Measurements from ENCODE around the gene SLC4A8. TPM values are rescaled to one million over a fixed set of nuclear protein-coding genes. Genes with fewer than 3 reads are reported as not detected.

SLC4A8 gene
- total RNA-seq, 1 donor from 2014 or later = 1.0 TPM

DNA sequence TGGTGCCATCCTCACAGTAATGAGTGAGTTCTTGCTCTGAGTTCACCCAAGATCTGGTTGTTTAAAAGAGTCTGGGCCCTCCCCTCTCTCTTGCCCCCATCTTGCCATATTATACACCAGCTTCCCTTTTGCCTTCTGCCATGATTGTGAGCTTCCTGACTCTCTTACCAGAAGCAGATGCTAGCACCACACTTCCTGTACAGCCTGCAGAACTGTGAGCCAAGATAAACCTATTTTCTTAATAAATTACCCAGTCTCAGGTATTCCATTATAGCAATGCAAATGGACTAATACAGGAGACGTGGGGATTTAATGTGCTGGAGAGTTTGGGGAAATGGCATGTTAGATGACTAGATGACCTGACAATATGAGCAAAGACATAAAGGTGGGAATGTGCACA lies 12.8 kb downstream of the SLC4A8 start:
- Histone ChIP-seq H3K27me3 (ENCODE audit: control insufficient read depth, insufficient read depth, low read length) (no peaks in the 10 kb centered on the region), H3K36me3 (ENCODE audit: control insufficient read depth, insufficient read depth, low read length) (no peaks in the 10 kb centered on the region), H3K4me3 (ENCODE audit: low read depth, low read length) (no peak overlapping the region)
- TF ChIP-seq, protein P1, sequence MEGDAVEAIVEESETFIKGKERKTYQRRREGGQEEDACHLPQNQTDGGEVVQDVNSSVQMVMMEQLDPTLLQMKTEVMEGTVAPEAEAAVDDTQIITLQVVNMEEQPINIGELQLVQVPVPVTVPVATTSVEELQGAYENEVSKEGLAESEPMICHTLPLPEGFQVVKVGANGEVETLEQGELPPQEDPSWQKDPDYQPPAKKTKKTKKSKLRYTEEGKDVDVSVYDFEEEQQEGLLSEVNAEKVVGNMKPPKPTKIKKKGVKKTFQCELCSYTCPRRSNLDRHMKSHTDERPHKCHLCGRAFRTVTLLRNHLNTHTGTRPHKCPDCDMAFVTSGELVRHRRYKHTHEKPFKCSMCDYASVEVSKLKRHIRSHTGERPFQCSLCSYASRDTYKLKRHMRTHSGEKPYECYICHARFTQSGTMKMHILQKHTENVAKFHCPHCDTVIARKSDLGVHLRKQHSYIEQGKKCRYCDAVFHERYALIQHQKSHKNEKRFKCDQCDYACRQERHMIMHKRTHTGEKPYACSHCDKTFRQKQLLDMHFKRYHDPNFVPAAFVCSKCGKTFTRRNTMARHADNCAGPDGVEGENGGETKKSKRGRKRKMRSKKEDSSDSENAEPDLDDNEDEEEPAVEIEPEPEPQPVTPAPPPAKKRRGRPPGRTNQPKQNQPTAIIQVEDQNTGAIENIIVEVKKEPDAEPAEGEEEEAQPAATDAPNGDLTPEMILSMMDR (IDR thresholded peaks at IDR 0.05; ENCODE audit: insufficient read depth, low read length, poor library complexity, severe bottlenecking) = no peak
- no peak for DNase-seq (ENCODE audit: low read depth)

DNA sequence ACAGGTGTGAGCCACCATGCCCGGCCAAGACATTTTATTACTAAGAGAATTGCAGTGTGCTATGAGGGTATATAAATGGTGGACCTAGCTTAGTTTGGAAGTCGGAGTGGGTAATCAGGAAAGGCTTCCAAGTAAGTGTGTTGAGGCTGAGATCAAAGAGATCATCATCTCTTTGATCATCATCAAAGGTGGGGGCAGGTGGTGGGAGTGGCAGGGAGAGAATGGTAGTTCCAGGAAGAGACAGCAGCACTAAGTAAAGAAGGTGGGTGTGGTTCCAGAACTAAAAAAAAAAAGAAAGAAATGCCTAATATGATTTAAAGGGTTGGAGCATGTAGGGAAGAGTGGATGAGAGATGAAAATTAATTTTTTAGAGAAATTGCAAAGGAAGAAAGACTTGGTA lies 14.7 kb downstream of the SLC4A8 start:
- H3K4me3 ChIP-seq (ENCODE audit: low read depth, low read length) = no peak overlapping the region
- no peaks in the 10 kb centered on the region for H3K27me3 ChIP-seq (ENCODE audit: control insufficient read depth, insufficient read depth, low read length)
- TF ChIP-seq, protein P1 (IDR thresholded peaks at IDR 0.05; ENCODE audit: insufficient read depth, low read length, poor library complexity, severe bottlenecking) = no peak
- no peak for DNase-seq (ENCODE audit: low read depth)
- H3K36me3 ChIP-seq (ENCODE audit: control insufficient read depth, insufficient read depth, low read length) = no peaks in the 10 kb centered on the region

DNA sequence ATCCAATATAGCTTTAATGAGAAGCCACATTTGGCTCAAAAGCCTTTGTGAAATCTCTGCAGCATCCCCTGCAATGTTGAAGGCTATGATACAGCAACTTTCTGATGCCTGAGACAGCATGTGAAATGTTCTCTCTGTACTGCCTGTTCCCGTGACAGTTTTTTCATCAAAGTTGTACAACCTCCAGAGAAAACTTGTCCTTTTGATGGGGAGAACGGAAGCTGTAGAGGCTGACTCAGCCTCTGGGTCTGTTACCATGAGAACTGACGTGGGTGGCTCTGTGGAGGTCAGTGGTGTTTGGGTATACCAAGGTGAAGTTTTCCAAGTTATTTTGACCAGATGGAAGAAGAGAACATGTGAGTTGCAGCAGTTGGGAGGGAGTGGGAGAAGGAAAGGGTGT lies 17.0 kb downstream of the SLC4A8 start:
- Histone ChIP-seq H3K36me3 (ENCODE audit: control insufficient read depth, insufficient read depth, low read length) (no peaks in the 10 kb centered on the region), H3K4me3 (ENCODE audit: low read depth, low read length) (no peak overlapping the region), H3K27me3 (ENCODE audit: control insufficient read depth, insufficient read depth, low read length) (no peaks in the 10 kb centered on the region)
- TF ChIP-seq, protein P1 (IDR thresholded peaks at IDR 0.05; ENCODE audit: insufficient read depth, low read length, poor library complexity, severe bottlenecking) = no peak
- DNase-seq (ENCODE audit: low read depth) = no peak

DNA sequence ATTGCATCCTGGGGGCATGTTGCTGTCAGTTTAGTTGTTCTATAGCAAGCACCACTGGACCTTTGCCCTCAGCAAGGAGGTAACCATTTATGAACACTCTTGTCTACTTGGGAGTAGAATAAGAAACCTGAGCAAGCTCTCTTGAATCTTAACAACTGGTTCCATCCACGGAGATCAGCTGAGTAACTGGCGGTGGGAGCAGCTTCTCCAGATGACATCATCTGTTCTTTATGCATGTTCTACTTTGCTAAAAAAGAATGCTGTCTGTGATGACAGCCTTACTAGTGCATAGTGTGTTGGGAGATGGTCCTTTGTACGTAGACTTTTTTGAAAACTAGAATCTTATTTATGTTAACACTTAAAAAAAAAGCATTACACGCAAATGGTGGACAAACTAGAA lies 17.7 kb downstream of the SLC4A8 start:
- H3K4me3 ChIP-seq (ENCODE audit: low read depth, low read length) = no peak overlapping the region

DNA sequence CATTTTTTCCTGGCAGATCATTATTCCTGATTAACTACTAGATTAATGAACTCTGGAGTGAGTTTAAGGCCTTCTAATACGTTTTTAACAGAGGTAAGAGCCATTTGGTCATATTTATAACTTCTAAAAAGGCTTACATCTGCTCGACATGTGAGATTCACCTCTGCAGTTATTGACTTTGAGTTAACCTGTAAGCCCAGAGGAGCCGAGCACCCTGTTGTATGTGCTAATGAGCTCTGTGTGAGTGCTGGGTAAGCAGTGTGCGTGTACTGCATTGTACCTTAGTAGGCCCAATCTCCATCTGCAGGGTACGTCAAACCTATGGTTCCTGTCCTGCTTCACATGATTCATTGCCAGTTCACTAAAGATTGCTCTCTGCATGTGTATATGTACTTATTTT lies 18.9 kb downstream of the SLC4A8 start:
- DNase-seq (ENCODE audit: low read depth) = no peak
- TF ChIP-seq, protein P1 (IDR thresholded peaks at IDR 0.05; ENCODE audit: insufficient read depth, low read length, poor library complexity, severe bottlenecking) = no peak
- Histone ChIP-seq H3K27me3 (ENCODE audit: control insufficient read depth, insufficient read depth, low read length) (no peaks in the 10 kb centered on the region), H3K4me3 (ENCODE audit: low read depth, low read length) (no peak overlapping the region), H3K36me3 (ENCODE audit: control insufficient read depth, insufficient read depth, low read length) (no peaks in the 10 kb centered on the region)

More for the DNA sequence above, 17.7 kb downstream of the SLC4A8 start:
- TF ChIP-seq, protein P1 (IDR thresholded peaks at IDR 0.05; ENCODE audit: insufficient read depth, low read length, poor library complexity, severe bottlenecking) = no peak
- no peaks in the 10 kb centered on the region for H3K36me3 ChIP-seq (ENCODE audit: control insufficient read depth, insufficient read depth, low read length)
- H3K27me3 ChIP-seq (ENCODE audit: control insufficient read depth, insufficient read depth, low read length) = no peaks in the 10 kb centered on the region
- DNase-seq (ENCODE audit: low read depth) = no peak

DNA sequence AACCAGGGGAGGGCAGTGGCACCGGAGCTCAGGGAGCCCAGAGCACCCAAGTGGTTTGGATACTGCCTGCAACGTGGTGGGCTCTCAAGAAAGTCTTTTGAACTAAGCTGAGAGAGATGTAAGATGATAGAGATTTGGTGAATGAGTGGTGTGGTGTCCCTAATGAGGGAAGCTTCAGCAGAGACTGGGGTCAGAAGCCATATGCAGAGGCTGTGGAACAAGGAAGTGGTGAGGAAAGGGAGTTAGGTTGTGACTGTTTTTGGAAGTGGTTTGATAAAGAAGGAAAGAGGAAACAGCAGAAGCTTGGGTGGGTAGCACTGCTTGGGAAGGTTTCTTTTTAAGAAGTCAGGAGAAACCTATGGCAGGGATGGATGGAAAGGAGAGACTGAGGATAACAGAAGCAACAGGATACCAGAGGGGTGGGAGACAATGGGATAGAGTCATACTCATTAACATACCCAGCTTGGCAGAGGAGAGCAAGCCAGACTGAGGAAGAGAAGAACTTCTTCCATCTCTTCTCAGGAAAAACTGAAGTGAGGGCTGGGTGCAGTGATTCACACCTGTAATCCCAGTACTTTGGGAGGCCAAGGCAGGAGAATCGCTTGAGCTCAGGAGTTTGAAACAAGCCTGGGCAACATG lies 24.1 kb downstream of the SLC4A8 start:
- H3K36me3 ChIP-seq (ENCODE audit: control insufficient read depth, insufficient read depth, low read length) = no peaks in the 10 kb centered on the region
- H3K27me3 ChIP-seq (ENCODE audit: control insufficient read depth, insufficient read depth, low read length) = no peaks in the 10 kb centered on the region
- TF ChIP-seq, protein P1 (IDR thresholded peaks at IDR 0.05; ENCODE audit: insufficient read depth, low read length, poor library complexity, severe bottlenecking) = no peak
- no peak overlapping the region for H3K4me3 ChIP-seq (ENCODE audit: low read depth, low read length)
- DNase-seq (ENCODE audit: low read depth) = no peak
